Epidermal melanocyte (primary cell): Measurements from ENCODE around the gene DACT1.

Source experiments
- DNase-seq: peaks from one replicate; pipeline ENCODE4 v3.0.0; 2011; ENCODE audit warnings: low spot score; ENCODE audit not compliant: insufficient read length

Gene DACT1

GRCh38 chr14:58635091-58635830 is 2.5 kb upstream of the DACT1 start:
- DNase-seq, result no peak

- DNase-seq, result no peak
Measured at GRCh38 chr14:58636129-58636528, 1.6 kb upstream of the DACT1 start.

GRCh38 chr14:58637040-58637390 is 747 bp upstream of the DACT1 start:
- DNase-seq, result no peak

- DNase-seq, result no peak
Measured at GRCh38 chr14:58638231-58639197, 752 bp downstream of the DACT1 start.

GRCh38 chr14:58639198-58639565 is 1.4 kb downstream of the DACT1 start:
- DNase-seq, result no peak

GRCh38 chr14:58639842-58640484 is 2.2 kb downstream of the DACT1 start:
- peak; percentile 69 for DNase-seq

GRCh38 chr14:58640959-58641358 is 3.2 kb downstream of the DACT1 start:
- no peak for DNase-seq

GRCh38 chr14:58641509-58641908 is 3.7 kb downstream of the DACT1 start:
- no peak for DNase-seq

GRCh38 chr14:58643366-58643765 is 5.6 kb downstream of the DACT1 start:
- no peak for DNase-seq

GRCh38 chr14:58645641-58646040 is 7.9 kb downstream of the DACT1 start:
- no peak for DNase-seq

GRCh38 chr14:58646479-58646878 is 8.7 kb downstream of the DACT1 start:
- no peak for DNase-seq

- no peak for DNase-seq
Measured at GRCh38 chr14:58647777-58648176, 10.0 kb downstream of the DACT1 start.

- no peak for DNase-seq
Measured at GRCh38 chr14:58650857-58651256, 13.1 kb downstream of the DACT1 start.

- no peak for DNase-seq
Measured at GRCh38 chr14:58656671-58657411, 19.1 kb downstream of the DACT1 start.

GRCh38 chr14:58659061-58659460 is 21.3 kb downstream of the DACT1 start:
- no peak for DNase-seq

- DNase-seq, result no peak
Measured at GRCh38 chr14:58659846-58660245, 22.1 kb downstream of the DACT1 start.

- no peak for DNase-seq
Measured at GRCh38 chr14:58660407-58660806, 22.6 kb downstream of the DACT1 start.

GRCh38 chr14:58662018-58662417 is 24.3 kb downstream of the DACT1 start:
- DNase-seq, result no peak

GRCh38 chr14:58662759-58663158 is 25.0 kb downstream of the DACT1 start:
- DNase-seq, result no peak

GRCh38 chr14:58663494-58664111 is 25.8 kb downstream of the DACT1 start:
- DNase-seq, result no peak
